GM13976 (cell line): ENCODE data around the gene RPL14.
A peak's percentile ranks its signal among the peaks of the same experiment; 100 is the strongest.

Experiments
- DNase-seq: peaks from one replicate; pipeline ENCODE4 v3.0.0; 2012; ENCODE audit warnings: low spot score
- in situ Hi-C: fragments of 300-500 bp; cut with MboI; formaldehyde crosslinking; loops from one replicate; pipeline ENCODE4 v1.12.0; 2022; ENCODE audit warnings: low sequenced_read_pairs, mixed read lengths, inconsistent platforms; ENCODE audit not compliant: unreplicated experiment
- TF ChIP-seq, protein P1 (sequence below): IDR thresholded peaks from 2 replicates; pipeline ENCODE4 v1.5.1; 2012; ENCODE audit warnings: borderline replicate concordance, mild to moderate bottlenecking; ENCODE audit not compliant: insufficient read depth; ENCODE audit errors: extremely low read depth, missing control alignments, control extremely low read depth

Gene RPL14

DNA sequence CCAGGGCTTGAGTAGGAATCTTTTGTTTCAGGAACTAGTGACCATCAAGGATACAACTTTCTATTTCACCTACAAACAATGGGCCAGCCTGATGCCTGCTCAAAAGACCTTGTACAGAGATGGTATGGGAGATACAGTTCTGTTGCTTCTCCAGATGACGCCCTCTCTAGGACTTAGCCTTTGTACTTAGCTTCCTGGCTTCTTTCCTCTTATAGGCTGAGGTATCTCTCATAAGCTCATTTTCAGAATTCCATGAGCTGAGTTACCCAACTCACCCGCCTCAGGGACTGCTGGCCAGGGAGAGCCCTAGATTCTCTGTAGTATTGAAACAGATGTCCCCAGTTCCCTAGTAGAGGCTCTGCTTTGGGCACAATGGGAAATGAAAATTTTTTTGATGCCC is 40.1 kb downstream of the RPL14 start:
- TF ChIP-seq, protein P1, sequence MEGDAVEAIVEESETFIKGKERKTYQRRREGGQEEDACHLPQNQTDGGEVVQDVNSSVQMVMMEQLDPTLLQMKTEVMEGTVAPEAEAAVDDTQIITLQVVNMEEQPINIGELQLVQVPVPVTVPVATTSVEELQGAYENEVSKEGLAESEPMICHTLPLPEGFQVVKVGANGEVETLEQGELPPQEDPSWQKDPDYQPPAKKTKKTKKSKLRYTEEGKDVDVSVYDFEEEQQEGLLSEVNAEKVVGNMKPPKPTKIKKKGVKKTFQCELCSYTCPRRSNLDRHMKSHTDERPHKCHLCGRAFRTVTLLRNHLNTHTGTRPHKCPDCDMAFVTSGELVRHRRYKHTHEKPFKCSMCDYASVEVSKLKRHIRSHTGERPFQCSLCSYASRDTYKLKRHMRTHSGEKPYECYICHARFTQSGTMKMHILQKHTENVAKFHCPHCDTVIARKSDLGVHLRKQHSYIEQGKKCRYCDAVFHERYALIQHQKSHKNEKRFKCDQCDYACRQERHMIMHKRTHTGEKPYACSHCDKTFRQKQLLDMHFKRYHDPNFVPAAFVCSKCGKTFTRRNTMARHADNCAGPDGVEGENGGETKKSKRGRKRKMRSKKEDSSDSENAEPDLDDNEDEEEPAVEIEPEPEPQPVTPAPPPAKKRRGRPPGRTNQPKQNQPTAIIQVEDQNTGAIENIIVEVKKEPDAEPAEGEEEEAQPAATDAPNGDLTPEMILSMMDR = no peak
- DNase-seq = no peak
- in situ Hi-C loops = no loop called here

- in situ Hi-C loops = no loop called here
- DNase-seq = no peak
- TF ChIP-seq, protein P1 = no peak
Measured at GRCh38 chr3:40499952-40500351, 42.8 kb downstream of the RPL14 start.

DNA sequence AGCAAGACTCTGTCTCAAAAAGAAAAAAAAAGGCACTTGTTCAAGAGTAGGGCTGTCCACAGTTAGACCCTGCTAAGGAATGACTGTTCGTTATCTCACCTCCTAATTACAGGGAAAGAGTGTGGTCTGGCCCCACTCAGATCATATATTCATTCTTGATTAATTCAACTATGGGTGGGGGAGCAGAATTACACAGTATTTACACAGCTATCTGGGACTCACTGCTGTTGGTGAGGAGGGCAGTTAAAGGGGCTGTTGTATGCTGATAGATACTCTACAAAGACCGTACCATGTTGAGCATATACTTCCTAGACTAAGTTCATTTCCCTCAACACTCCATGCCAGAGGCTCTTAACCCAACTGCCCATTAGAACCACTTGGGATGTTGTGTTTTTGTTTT is 44.9 kb downstream of the RPL14 start:
- TF ChIP-seq, protein P1 = no peak
- no peak for DNase-seq
- in situ Hi-C loops = no loop called here

- DNase-seq = no peak
- TF ChIP-seq, protein P1 = no peak
- in situ Hi-C loops = no loop called here
Measured at GRCh38 chr3:40504636-40505430, 47.7 kb downstream of the RPL14 start.

DNA sequence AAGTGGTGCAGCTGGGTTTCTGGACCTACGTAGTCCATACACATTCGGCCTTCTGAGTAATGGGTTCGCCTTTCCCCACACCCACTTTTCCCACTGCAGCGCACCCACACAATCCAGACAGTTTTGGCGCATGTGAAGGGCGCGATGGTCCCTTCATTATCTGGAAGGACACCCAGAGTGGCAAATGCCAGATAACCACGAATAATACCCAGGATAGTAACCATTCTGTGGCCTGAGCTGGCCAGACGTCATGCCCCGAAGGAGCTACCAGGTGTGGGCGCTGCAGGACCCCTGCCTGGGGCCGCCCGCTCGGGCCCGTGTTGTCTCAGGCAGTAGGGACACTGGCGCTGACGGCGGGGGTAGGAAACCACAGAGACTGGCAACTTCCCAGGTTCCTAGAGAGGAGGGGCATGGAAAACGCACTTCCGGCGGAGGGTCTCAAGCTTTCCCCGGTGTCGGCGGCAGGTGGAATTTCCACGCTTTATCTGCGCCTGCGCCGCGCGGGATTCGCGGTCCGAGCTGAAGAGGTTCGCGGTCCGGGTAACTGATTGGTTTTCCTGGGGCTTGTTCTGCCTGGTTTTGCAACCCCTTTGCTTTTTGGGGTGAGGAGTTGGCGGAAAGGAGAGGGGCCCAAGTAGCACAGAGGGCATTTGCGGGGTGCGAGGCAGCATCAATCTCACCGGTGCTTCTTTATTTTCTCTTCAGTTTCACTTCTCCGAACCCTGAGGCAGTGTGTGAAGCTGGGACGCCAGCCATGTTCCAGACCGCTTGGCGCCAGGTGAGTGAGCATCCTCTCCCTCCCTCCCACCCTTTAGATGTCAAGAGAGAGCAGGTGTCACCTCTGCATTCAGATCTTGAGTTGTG is 48.7 kb downstream of the RPL14 start, which contains the start of gene ZNF620:
Gene ZNF620, plus strand, starts transcription at position 441 of the 864 bp plus-strand sequence. Its CDS starts 314 bp downstream, at position 755.
- in situ Hi-C loops = no loop called here
- peak; percentile 67 for DNase-seq
- TF ChIP-seq, protein P1 = no peak

GRCh38 chr3:40511031-40511718 is 54.0 kb downstream of the RPL14 start:
- in situ Hi-C loops = no loop called here
- DNase-seq = no peak

More at GRCh38 chr3:40511031-40511718, 54.0 kb downstream of the RPL14 start:
- TF ChIP-seq, protein P1 = no peak
